ENCODE data around the gene EIF3CL.
"Not testable (repeated sequence)": the region's sequence is repeated elsewhere in the genome, so short reads cannot be mapped to it uniquely, and the experiment has no call there.

The EIF3CL gene

DNA sequence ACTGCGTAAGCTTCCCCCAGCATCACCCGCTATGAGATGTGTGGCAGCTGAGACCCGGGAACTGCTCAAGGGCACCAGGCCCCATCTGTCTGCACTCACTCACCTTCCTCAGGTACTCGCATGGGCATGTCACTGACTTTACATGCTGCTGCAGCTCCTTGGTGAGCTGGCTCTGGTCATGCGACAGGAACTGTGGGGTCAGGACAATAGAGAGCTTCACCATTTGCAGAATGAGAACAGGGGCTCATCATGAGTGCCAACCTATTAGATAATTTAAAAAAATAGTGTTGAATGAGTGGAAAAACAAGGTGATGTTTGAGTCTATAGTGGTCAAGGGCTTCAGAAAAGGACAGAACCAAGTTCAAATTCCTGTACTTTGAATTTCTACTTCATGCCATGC is 41.0 kb downstream of the EIF3CL start:
- not testable (repeated sequence) for DNase-seq

DNA sequence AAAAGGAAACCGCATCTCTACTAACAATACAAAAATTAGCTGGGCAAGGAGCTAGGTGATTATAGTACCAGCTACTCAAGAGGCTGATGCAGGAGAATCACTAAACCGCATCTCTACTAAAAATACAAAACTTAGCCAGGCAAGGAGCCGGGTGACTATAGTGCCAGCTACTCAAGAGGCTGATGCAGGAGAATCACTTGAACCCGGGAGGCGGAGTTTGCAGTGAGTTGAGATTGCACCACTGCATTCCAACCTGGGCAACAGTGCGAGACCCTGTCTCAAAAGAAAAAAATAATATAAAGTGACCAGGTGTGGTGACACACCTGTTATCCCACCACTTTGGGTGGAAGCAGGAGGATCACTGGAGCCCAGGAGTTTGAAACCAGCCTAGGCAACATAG is 65.4 kb downstream of the EIF3CL start:
- DNase-seq, result not testable (repeated sequence)

DNA sequence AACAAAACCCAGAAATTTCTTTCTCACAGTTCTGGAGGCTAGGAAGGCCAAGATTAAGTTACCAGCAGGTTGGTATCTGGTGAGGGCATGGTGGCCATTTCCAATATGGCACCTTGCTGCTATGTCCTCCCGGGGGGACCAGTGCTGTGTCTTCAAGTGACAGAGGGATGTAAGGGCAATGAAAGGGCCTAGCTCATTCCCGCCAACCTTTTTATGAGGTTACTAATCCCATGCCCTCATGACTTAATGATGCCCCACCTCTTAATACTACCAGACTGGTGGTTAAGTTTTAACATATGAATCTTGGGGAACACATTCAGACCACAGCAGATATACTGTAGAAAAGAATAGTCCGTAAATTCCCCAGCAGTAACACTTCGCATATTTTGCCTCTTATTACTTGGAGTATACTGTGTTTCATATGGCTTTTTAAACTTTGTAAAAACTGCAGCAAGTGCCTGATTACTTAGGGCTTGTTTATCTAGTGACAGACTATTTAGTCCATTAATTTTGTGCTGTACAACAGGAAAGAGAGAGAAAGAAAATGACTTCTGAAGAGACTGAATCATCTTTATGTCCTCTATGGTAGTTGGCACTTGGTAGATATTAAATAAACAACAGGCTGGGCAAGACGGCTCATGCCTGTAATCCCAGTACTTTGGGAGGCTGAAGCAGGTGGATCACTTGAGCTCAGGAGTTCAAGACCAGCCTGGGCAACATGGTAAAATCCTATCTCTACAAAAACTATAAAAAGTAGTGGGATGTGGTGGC is 66.5 kb downstream of the EIF3CL start:
- not testable (repeated sequence) for DNase-seq

DNA sequence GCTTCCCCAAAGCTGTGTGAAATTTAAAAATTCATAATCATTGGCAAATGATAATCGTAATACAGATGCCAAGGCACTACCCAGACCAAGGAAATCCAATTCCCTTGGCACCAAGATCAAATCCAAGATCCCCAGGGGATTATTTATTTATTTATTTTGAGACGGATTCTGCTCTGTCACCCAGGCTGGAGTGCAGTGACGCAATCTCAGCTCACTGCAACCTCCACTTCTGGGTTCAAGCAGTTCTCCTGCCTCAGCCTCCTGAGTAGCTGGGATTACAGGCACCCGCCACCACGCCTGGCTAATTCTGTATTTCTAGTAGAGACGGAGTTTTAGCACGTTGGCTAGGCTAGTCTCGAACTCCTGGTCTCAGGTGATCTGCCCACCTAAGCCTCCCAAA is 68.0 kb downstream of the EIF3CL start:
- not testable (repeated sequence) for DNase-seq

DNA sequence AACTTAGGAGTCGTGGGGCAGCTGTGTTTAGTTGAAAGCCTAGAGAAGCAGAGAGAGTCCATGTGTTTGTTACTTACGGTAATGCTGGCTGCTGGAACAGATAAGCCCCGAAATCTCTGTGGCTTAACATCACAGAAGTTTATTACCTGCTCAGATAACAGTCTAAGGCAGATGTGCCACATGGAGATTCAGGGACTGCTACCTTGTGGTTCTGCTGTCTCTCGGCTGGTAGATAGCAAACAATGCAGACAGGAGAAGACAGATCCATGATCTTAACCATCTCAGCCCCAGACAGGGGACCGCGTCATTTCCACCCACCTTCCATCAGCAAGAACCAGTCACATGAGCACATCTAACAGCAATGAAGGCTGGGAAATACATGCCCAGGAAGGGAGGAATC is 71.0 kb downstream of the EIF3CL start:
- DNase-seq, result not testable (repeated sequence)

DNA sequence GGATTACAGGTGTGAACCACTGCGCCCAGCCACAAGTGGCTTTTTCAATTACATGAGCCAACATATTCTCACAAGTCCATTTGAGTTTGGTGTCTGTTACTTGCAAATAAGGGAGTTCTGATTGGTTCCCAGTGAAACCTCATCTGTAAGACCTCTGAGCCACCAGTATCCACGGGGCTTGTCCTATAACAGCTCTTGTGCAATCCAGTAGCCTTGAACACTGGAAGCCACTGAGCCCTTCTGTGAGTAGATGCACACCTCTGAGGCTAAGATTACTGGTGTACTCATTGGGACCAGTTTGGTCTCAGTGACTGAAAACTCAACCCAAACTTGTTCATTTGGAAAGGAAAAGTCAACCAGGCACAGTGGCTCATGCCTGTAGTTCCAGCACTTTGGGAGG is 72.7 kb downstream of the EIF3CL start:
- not testable (repeated sequence) for DNase-seq

DNA sequence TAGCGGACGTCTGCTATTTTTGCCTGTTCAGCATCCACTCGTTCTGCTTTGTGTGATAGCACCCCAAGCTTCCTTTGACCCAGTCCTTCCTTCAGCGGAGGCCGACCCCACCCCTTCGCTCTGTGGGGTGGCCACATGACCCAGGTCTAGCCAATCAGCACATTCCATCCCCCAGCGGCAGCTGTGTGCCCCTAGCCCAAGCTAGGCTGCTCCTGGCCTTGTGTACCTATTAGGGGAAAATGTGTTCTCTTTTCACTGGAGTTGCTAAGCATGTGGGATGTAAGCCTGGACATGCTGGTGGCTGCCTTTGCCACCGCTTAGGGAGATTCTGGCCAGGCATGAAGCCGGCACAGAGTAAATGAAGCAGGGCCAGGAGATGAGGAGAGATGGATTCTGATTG is 73.4 kb downstream of the EIF3CL start:
- DNase-seq, result peak; percentile 11
